NCI-H2227 treated with DMSO at 0.1 percent for 48 hours (cell line): ENCODE data around the gene AP1S2.
"Not testable (repeated sequence)": the region's sequence is repeated elsewhere in the genome, so short reads cannot be mapped to it uniquely, and the experiment has no call there.

ENCODE experiments used
- DNase-seq: peaks from one replicate; lab custom pipeline; 2025; lab: John Stamatoyannopoulos, UW

The AP1S2 gene

GRCh38 chrX:15854712-15855567 lies at the start of gene AP1S2:
Gene AP1S2 (minus strand): TSS chrX:15854813. CDS start chrX:15852524, 2,289 bp downstream.
- DNase-seq: peak; percentile 95

GRCh38 chrX:15903186-15903681 lies 48.6 kb upstream of the AP1S2 start:
- DNase-seq: no peak

DNA sequence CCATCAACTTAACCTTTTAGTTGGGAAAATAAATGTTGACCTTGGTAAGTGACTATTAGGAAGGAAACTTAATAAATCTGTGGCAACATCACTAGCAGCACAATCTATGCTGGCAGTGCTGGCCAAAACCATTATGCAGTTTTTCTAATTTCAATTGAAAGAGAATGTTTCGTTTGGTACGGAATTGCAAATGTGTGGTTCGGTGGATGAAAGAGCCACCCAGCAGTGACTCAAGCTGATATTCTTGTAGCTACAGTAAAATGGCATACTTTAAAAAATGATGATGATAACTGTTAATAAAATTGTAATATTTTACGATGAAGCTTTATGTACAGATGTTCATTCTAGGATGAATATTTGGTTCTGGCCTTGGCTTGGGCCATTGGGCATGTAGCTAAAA lies 40.7 kb upstream of the AP1S2 start:
- no peak for DNase-seq

DNA sequence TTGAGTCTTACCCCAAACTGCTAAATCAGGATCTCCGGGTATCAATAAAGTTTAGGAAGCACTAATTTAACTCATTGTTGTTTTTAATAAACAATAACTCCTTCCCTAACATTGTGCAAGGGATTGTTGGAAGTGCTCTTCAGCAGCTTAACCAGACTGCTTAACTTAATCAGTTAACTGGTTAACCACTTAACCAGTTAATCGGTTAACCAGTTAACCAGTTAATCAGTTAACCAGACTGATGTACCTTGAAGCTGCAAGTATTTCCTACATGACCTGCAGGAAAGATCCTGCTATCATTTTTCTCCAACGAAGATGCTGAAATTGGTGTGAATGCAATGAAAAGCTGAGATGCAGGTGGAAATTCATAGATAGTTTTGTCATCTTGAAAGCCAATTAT lies 40.1 kb upstream of the AP1S2 start:
- no peak for DNase-seq

GRCh38 chrX:15890463-15890862 lies 35.9 kb upstream of the AP1S2 start:
- no peak for DNase-seq

DNA sequence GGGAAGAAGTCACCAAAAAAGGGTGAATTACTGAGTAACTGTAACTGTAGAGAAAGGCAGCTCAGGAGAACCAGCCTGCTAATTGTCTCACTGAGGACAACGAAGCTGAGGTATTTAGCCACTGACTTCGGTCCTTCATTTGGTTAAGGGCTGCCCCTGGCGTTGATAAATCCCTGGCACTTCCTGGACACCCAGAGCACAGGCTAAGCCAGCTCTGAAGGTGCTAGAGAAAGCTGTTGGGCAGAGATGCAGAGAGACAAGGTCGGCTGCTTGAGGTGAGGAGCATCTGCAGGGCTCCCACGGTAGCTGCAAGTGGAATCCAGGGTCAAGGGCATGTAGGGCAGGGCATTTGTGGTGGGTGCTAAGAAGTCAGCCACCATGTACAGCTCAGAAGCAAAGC lies 33.4 kb upstream of the AP1S2 start:
- no peak for DNase-seq

DNA sequence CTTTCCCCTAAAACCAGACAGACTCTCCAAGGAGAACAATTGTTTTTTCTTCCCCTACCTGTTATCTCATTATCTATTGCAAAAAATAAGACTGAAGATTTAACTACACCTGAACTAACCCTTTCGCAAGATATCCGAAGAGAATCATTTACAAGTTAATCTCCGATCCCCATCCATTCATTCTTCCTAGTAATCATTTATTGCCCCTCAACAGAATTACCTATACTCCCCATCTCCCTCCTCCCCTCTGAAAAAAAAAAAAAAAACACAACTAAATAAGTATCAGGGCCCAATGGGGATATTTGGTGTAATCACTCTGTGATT lies 28.9 kb upstream of the AP1S2 start:
- no peak for DNase-seq

- DNase-seq: no peak
These were observed 28.3 kb upstream of the AP1S2 start for GRCh38 chrX:15882704-15883539.

GRCh38 chrX:15881381-15881897 lies 26.8 kb upstream of the AP1S2 start:
- no peak for DNase-seq

DNA sequence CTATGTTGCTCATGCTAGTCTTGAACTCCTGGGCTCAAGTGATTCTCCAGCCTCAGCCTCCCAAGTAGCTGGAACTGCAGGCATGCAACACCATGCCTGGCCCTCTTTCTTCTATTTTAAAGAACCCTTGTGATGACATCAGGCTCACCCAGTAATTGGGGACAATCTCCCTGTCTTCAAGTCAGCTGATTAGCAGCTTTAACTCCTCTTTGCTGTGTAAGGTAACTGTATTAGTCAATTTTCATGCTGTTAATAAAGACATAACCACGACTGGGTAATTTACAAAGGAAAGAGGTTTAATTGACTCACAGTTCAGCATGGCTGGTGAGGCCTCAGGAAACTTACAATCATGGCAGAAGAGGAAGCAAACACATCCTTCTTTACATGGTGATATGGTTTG lies 23.3 kb upstream of the AP1S2 start:
- DNase-seq: not testable (repeated sequence)

DNA sequence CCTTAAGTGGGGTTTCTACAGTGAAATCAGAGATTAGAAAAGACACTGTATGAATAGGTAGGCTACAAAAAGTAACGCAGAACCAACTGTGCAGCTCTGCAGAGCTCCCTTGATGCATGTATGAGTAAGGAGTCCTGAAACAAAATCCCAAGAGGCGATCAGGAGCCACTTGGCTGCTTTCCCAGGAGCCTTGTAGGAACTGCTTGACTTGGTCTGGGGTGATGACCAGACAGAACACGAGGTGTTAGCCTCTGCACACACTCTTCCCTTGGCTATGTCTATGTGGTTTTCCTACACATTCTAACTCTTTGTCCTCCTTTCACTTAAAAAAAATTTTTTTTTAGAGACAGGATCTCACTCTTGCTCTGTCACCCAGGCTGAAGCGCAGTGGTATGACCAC lies 22.8 kb upstream of the AP1S2 start:
- no peak for DNase-seq

- peak; percentile 31 for DNase-seq
These were observed 20.1 kb upstream of the AP1S2 start for GRCh38 chrX:15874672-15875071.

GRCh38 chrX:15873566-15873965 lies 19.0 kb upstream of the AP1S2 start:
- no peak for DNase-seq

GRCh38 chrX:15870310-15870709 lies 15.7 kb upstream of the AP1S2 start:
- DNase-seq: no peak

DNA sequence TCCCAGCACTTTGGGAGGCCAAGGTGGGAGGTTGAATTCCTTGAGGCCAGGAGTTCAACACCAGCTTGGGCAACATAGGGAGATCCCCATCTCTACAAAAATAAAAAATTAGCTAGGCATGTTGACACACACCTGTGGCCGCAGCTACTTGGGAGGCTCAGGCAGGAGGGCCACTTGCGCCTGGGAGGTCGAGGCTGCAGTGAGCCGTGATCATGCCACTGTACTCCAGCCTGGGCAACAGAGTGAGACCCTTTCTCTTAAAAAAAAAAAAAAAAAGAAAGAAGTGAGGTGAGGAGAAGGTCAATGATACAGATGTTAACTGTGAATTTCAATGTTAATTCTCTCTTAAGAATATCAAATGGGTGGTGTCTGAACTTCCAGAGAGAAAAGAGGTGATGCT lies 15.1 kb upstream of the AP1S2 start:
- DNase-seq: no peak

DNA sequence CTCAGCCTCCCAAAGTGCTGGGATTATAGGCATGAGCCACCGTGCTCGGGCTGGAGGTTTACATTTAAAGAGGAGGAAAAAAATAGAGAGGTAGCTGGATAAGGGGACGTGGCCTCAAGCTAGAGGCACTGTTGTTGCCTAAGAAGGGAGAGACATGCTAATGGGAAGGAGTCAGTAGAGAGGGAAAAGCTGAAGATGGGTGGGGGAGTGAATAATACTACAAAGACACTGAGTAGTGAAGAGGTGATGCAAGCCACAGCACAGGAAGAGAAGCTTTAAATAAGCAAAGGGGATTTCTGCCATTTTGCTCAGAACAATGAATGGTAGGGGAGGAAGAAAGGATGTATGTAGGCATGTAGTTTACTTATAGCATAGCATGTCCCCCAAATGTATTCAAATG lies 11.5 kb upstream of the AP1S2 start:
- no peak for DNase-seq

DNA sequence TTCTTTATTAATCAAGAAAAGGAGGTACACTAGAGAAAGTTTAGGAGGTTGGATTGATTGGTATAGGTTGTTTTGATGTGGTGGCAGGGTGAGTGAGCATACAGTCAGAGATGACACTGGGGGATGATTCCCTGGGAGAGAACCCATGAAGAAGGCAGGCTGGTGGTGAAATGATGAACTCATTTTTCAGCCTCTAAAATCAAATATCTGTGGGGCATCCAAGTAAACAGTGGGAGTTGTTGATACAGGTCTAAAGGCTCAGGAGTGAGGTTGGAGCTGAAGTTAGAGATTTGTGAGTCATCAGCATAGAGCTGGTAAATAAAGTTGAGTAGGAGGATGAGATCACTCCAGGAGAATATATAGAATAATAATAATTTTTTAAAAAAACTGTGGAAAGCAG lies 10.0 kb upstream of the AP1S2 start:
- DNase-seq: no peak

DNA sequence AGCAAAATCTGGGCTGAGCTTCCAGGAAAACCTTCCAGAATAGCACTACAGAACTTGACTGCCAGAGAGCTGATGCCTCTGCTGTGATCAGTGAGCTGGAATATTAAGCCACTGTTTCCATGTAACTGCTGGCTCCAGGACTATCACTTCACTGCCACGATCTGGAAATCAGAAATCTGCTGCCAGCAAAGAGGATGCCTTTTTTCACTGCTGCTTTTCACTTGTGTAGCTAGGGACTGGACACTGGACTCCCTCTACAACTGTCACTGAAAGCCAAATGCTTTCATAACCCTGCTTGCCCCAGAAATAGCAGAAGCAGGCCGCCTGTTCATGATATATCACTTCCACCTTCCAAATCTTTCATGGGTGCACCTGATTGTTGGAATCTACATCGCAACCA lies 9.4 kb upstream of the AP1S2 start:
- no peak for DNase-seq

- no peak for DNase-seq
These were observed 6.3 kb upstream of the AP1S2 start for GRCh38 chrX:15860921-15861320.

GRCh38 chrX:15858051-15858450 lies 3.4 kb upstream of the AP1S2 start:
- DNase-seq: no peak

DNA sequence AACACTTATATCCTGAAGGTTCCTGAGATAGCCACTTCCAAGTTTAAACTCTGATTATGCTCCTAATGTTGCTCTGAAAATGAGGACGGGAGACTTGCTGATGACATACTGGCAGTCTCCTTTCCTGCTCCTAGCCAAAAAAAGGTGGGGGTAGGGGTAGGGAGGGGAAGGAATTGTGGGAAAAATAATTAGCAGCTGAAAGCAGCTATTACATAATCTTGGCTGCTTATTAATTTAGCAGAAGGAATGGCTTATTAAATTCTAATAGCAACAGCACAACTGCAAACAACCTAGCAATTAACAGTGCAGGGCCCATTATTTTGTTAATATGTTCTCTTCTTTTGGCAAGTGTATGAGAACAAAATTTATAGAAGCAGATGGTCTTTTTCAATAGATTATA lies 2.0 kb upstream of the AP1S2 start:
- DNase-seq: no peak

- no peak for DNase-seq
These were observed 1.6 kb upstream of the AP1S2 start for GRCh38 chrX:15856222-15856587.
